Cerebellar nuclear complex (tissue), 1 donor: ENCODE results near the gene CFAP126.
"Not testable (repeated sequence)": the region's sequence is repeated elsewhere in the genome, so short reads cannot be mapped to it uniquely, and the experiment has no call there.

Experiments
- DNase-seq, 2 experiments: peaks; one replicate each; lab custom pipeline; 2025; lab: John Stamatoyannopoulos, UW

CFAP126 gene

GRCh38 chr1:161367684-161368400 is at the start of gene CFAP126:
CFAP126 (minus strand) TSS chr1:161367876; CDS start chr1:161367868, 8 bp downstream.
- DNase-seq = no peak

GRCh38 chr1:161413050-161413449 is 45.4 kb upstream of the CFAP126 start:
- not testable (repeated sequence) for DNase-seq

DNA sequence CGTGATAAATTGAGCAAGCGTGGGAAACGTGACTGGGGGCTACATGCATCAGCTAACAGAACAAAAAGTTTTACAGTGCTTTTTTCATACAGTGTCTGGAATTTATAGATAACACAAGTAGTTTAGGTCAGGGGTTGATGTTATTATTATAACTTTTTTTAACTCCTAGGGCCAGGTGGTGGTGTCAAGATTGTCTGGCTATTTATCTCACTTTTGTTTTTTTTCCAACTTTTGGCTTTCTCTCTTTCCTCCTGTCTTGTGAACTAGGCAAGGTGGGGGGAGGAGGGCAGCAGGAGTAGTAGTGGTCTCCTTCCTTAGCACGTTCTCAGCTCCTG is 42.9 kb upstream of the CFAP126 start:
- DNase-seq = not testable (repeated sequence)

DNA sequence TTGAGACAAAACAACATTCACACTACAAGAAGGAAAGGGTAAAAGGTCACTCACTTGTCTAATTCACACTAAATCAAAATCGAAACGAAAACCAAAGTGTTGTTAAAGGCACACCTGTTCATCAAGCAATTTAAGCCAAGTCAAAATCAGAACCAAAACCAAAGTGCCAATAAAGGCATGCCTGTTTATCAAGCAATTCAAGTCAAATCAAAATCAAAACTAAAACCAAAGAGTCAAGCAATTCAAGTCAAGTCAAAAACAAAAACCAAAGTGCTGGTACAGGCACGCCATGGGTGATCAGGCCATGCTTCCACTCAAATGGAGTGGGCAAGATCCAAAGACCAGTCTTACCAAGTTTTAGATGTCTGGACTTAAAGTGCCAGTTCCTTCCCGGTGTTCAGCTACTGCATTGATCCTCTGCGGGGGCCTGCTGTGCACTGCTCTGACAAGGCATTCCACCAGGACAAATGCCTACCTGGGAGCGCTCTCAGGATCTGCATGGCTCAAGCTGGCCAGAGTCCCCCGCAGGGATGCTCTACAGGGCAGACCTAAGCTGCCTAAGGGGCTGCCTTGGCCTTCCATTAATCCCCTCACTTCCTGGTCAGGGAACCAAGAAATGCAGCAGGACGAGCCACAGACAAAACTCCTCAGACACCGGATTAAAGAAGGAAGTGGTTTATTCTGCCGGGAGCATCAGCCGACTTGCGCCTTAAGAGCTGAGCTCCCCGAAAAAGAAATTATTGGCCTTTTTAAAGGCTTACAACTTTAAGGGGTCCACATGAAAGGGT is 42.4 kb upstream of the CFAP126 start:
- not testable (repeated sequence) for DNase-seq

DNA sequence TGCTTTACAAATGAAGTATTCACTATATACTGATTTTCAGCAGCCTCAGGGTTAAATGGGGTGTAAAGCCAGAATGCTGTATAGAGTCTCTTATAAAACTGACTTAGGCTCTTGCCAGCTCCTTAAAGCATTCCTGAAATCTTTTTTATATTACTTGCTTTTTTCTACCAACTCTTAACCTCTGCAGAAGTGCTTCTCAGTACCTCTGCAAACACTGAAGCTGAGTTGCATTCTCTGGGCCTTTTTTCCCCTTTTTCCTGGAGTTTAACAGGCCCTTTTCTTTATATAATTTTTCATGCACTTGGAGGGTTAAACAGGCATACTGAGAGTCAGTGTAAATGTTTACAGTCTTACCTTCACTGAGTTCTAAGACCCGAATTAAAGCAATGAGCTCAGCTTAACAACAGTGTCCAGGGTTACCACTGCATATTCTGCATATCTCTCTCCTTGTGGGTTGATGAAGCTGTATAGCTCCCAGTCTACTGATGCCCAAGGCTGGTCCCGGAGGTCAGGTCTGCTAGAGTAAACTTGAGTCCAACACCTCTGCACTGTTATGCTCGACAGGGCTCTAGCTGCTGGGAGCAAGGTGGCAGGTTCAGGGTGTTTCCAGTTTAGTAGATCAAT is 40.9 kb upstream of the CFAP126 start:
- no peak for DNase-seq

GRCh38 chr1:161407451-161407985 is 39.8 kb upstream of the CFAP126 start:
- no peak for DNase-seq

DNA sequence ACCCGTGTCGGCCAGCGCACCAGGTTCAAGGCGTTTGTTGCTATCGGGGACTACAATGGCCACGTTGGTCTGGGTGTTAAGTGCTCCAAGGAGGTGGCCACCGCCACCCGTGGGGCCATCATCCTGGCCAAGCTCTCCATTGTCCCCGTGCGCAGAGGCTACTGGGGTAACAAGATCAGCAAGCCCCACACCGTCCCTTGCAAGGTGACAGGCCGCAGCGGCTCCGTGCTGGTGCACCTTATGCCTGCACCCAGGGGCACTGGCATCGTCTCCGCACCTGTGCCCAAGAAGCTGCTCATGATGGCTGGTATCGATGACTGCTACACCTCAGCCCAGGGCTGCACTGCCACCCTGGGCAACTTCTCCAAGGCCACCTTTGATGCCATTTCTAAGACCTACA is 38.9 kb upstream of the CFAP126 start:
- DNase-seq = not testable (repeated sequence)

DNA sequence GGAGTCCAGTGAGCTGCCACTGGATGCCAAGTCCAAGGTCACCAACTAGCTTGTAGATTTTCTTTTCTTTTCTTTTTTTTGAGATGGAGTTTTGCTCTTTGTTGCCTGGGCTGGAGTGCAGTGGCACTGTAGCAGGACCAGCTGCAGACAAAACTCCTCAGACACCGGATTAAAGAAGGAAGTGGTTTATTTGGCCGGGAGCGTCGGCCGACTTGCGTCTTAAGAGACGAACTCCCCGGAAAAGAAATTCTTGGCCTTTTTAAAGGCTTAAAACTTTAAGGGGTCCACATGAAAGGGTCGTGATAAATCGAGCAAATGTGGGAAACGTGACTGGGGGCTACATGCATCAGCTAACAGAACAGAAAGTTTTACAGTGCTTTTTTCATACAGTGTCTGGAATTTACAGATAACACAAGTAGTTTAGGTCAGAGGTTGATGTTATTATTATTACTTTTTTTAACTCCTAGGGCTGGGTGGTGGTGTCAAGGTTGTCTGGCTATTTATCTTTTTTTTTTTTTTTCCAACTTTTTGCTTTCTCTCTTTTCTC is 36.4 kb upstream of the CFAP126 start:
- no peak for DNase-seq

GRCh38 chr1:161402446-161402845 is 34.8 kb upstream of the CFAP126 start:
- DNase-seq = no peak

GRCh38 chr1:161399257-161399998 is 31.8 kb upstream of the CFAP126 start:
- peak; percentile 39 to 81 for DNase-seq

DNA sequence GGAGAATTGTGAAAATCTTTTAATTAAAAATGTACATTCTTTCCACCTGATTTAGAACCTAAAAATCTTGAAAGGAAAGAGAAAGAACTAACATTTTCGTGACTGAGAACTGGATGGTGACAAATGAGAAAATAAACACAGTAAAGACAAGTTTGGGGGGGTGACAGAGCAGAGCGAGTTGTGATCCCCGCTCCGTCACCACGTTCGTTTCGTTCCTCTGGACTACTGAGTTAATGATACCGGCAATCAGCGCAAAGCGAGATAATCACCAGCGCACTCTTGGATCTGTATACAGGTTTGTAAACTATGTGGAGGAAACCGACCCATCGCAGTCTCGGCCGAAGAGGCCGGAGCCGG is 31.2 kb upstream of the CFAP126 start:
- DNase-seq = no peak

- not testable (repeated sequence) for DNase-seq
These were observed 29.4 kb upstream of the CFAP126 start for GRCh38 chr1:161397038-161397437.

DNA sequence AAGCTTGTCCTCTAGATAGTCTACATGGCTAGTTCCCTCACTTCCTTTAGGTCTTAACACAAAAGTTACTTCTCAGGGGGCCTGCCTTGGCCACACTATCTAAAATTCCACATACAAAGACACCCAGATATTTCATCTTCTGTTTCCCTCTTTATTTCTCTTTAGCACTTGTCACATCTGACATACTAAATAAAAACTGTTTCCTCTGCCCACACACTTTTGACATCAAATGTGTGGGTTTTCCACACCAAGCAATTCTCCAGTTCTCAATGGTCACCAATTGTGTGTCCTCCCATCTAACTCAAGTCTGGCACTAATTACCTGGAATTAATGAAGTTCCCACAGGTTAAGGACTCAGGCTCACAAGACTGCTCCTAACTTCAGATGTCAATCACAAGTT is 25.5 kb upstream of the CFAP126 start:
- DNase-seq = no peak

GRCh38 chr1:161391611-161392010 is 23.9 kb upstream of the CFAP126 start:
- DNase-seq = no peak

DNA sequence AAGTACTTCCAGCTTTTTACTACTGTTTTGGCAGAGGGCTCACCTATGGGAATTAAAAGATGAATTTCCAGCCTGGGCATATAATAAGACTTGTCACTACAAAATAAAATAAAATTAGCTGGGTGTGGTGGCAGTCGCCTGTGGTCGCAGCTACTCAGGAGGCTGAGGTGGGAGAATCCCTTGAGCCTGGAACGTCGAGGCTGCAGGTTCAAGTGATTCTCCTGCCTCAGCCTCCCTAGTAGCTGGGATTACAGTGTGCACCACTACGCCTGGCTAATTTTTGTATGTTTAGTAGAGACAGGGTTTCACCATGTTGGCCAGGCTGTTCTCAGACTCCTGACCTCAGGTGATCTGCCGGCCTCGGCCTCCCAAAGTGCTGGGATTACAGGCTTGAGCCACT is 23.5 kb upstream of the CFAP126 start:
- not testable (repeated sequence) for DNase-seq

DNA sequence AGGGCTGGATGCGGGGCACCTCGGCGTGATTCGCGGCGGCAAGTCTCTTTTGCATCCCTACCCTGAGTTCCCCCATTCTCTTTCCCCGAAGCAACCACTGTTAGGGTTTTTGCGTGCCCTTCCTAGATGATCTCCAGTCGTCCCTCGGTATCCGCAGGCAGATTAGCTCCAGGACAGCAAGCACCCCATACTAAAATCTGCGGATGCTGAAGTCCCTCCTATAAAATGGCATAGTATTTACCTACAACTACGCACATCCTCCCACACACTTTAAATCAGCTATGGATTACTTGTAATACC is 22.8 kb upstream of the CFAP126 start:
- no peak for DNase-seq

GRCh38 chr1:161389691-161390558 is 22.2 kb upstream of the CFAP126 start:
- DNase-seq = peak; percentile 87 to 93

DNA sequence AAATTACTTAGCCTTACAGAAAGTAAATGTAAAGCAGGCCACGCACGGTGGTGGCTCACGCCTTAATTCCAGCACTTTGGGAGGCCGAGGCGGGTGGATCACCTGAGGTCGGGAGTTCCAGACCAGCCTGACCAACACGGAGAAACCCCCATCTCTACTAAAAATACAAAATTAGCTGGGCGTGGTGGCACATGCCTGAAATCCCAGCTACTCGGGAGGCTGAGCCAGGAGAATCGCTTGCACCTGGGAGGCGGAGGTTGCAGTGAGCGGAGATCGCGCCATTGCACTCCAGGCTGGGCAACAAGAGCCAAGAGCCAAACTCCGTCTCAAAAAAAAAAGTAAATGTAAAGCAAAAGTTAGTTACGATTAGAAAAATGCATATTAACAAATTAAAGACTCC is 21.5 kb upstream of the CFAP126 start:
- not testable (repeated sequence) for DNase-seq

GRCh38 chr1:161388639-161389038 is 21.0 kb upstream of the CFAP126 start:
- DNase-seq = no peak

DNA sequence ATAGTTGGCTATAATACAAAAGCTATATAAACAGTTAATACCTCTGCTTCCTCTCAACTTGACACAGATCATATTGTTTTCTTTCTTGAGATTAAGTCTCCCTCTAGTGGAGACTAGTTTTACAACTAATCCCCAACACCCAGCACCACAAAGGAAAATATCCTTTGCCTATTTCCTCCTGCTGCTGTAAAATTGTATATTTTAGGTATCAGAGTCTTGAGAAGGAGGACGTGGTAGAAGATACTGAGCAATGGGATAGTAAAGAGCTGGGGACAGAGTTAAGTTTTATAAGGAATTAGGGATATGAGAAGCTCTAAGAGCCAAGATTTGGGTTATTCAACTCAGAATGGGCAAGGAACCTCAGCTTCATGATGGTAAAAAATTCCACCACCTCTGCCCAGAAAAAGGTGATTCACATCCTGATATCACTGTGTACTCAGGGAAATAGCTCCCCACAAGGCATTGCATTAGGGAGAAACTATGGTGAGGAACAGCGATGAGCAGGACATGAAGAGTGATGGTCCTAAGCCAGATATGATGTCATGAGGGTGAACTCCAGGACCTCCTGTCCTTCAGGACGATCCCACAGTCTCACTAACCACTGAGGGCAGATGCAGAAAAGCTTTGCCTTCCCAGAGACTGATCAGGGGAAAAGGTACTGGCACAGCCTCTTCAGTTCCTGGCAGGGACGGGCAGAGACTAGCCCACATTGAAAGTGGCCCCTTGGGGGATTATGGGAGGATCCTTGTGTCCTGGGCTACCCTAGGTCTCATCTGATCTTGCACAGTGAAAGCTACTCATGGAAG is 14.7 kb upstream of the CFAP126 start:
- no peak for DNase-seq
